Activated CD8-positive, alpha-beta memory T cell treated with anti-CD3 and anti-CD28 coated beads, Interleukin-2, amount 50 U/mL, for 24 hours (primary cell): Measurements from ENCODE around the gene RPL13A.

Experiments
- DNase-seq: peaks from one replicate; pipeline ENCODE4 v3.0.0-alpha.2; 2020; ENCODE audit errors: extremely low read depth

The RPL13A gene

GRCh38 chr19:49506575-49507105 lies 19.2 kb downstream of the RPL13A start:
- no peak for DNase-seq

GRCh38 chr19:49507803-49508494 lies 20.5 kb downstream of the RPL13A start:
- no peak for DNase-seq

GRCh38 chr19:49512970-49513745 lies 25.8 kb downstream of the RPL13A start:
- DNase-seq, result no peak

- DNase-seq, result no peak
Measured at GRCh38 chr19:49513746-49514118, 26.3 kb downstream of the RPL13A start.

- DNase-seq, result no peak
Measured at GRCh38 chr19:49514151-49514550, 26.7 kb downstream of the RPL13A start.

GRCh38 chr19:49515767-49516166 lies 28.4 kb downstream of the RPL13A start:
- DNase-seq, result no peak

GRCh38 chr19:49518033-49518432 lies 30.6 kb downstream of the RPL13A start:
- no peak for DNase-seq

- no peak for DNase-seq
Measured at GRCh38 chr19:49520705-49521319, 33.4 kb downstream of the RPL13A start.

GRCh38 chr19:49524812-49525455 lies 37.5 kb downstream of the RPL13A start:
- DNase-seq, result no peak

- DNase-seq, result no peak
Measured at GRCh38 chr19:49528211-49528771, 40.9 kb downstream of the RPL13A start.

GRCh38 chr19:49530708-49531107 lies 43.3 kb downstream of the RPL13A start:
- no peak for DNase-seq

GRCh38 chr19:49533551-49534488 lies 46.4 kb downstream of the RPL13A start:
- peak; percentile 37 for DNase-seq

GRCh38 chr19:49534632-49535385 lies 47.4 kb downstream of the RPL13A start:
- no peak for DNase-seq

- no peak for DNase-seq
Measured at GRCh38 chr19:49536921-49537462, 49.6 kb downstream of the RPL13A start.

- DNase-seq, result no peak
Measured at GRCh38 chr19:49538643-49539042, 51.2 kb downstream of the RPL13A start.

GRCh38 chr19:49539192-49539952 lies 52.0 kb downstream of the RPL13A start:
- DNase-seq, result no peak
